GM12872 (cell line): ENCODE data around the gene TTC28.

Experiments
- TF ChIP-seq, protein P1 (sequence below): IDR thresholded peaks from 3 replicates; pipeline ENCODE4 v1.5.1; 2011; ENCODE audit warnings: low read depth, mild to moderate bottlenecking, low read length, moderate library complexity; ENCODE audit not compliant: insufficient read depth

Gene TTC28

DNA sequence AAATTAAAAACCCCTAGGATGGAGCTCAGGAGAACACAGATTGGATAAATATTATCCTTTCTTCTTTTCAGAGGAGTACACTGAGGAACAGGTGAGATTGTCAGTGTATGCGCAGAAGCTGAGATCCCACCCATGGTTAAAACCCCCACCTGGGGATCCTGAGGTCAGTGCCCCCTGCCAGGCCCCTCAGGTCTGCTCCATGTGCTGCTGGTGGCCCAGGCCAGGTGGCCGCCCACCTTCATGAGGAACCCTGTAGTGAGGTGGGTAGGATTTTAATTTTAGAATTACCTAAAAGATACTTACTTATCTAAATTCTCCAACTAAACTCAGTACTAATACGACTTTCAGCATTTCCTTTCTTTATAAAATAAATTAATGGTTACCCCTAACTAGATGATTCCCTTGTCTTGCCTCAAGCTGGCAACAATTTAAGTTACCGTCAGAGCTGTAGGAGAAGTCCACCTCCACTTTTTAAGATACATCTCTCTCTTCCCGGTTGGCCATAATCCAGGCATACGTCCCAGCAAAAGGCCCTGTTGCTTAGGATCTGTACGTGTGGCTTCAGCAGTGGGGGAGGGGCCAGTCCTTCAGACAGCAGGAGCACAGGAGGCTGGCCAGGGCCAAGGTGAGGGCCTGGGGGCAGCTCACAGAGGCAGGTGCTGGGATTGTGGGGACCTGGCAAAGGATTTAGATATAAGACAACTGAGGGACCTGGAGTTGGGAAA is 699.1 kb downstream of the TTC28 start:
- TF ChIP-seq, protein P1, sequence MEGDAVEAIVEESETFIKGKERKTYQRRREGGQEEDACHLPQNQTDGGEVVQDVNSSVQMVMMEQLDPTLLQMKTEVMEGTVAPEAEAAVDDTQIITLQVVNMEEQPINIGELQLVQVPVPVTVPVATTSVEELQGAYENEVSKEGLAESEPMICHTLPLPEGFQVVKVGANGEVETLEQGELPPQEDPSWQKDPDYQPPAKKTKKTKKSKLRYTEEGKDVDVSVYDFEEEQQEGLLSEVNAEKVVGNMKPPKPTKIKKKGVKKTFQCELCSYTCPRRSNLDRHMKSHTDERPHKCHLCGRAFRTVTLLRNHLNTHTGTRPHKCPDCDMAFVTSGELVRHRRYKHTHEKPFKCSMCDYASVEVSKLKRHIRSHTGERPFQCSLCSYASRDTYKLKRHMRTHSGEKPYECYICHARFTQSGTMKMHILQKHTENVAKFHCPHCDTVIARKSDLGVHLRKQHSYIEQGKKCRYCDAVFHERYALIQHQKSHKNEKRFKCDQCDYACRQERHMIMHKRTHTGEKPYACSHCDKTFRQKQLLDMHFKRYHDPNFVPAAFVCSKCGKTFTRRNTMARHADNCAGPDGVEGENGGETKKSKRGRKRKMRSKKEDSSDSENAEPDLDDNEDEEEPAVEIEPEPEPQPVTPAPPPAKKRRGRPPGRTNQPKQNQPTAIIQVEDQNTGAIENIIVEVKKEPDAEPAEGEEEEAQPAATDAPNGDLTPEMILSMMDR = no peak

DNA sequence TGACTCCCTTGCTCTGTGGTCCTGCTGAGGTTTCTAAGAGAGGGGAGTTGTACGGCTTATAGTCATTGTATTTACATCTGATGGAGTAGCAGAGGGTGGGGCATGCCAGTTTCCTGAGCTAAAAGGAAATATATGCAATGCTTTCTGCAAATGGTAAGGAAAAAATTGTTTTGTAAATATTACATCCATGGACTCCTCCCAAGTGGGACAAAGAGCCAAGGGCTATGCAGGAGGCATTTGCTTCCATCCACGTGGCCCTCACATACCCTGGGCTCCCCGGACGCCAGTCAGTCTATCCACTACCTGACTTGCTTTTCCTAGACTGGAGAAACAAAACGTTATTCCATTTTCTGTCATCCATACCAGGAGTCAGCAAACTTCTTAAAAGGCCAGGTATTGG is 700.8 kb downstream of the TTC28 start:
- TF ChIP-seq, protein P1 = no peak

DNA sequence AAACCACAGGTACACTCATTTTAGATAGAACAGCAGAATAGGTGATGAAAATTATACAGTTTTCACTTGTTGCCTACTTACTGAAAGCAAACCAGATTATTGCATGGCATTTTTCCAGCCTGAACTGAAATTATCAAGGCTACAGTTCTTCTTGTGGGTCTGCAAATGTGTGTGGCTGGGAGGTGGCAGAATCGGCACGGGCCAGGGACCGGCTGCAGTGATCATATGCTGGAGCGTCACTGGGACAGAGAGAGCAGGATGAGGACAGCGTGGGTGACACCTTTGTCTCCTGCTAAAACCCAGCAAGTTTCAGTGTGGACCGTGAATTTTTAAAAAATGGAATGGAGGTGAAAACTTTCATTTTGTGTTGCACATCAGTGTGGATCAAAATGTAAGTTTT is 701.3 kb downstream of the TTC28 start:
- TF ChIP-seq, protein P1 = no peak

DNA sequence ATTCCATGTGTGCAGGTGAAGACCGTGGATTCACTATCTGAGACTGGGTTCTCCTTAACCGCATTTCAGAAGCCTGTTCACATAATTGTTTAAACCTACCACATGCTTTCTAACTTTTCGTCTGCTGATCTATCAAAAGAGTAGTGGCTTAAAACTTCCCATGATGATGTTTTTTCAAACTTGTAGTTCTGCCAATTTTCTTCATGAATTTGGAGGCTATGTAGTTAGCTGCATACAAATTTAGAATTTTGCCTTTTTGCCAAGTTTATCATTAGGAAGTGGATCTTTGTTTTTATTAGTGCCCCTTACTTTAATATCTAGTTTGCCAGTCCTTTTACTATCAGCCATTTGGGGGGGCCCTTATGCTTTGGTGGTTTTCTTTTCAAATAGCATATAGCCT is 703.1 kb downstream of the TTC28 start:
- TF ChIP-seq, protein P1 = no peak

DNA sequence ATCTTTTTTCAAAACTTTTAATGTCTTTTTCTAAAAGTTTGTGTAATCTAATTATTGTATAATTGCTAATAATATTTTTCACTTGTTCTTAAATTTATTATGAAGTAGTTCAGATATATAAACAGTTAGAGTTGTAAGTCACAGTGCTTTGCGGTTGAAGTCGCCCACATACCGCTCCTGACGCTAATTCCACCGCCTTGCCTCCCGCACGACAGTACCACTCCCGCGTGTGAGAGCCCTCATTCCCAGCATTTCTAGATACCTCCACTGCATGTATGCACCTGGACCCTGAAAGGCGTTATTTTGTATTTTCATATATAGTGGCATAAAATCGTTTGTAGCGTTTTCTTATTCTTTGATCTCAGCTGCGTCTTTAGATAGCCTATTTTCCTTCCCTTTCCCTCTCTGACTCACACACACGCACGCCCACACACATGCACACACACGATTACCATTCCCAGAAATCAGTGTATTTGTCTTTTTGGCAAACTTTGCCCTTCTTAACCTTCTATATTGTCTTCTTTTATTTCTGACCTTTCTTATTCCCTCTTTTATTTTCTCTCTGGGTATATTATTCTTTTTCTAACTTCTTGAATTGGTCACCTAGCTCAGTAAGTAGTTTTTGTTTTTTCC is 704.1 kb downstream of the TTC28 start:
- TF ChIP-seq, protein P1 = no peak

DNA sequence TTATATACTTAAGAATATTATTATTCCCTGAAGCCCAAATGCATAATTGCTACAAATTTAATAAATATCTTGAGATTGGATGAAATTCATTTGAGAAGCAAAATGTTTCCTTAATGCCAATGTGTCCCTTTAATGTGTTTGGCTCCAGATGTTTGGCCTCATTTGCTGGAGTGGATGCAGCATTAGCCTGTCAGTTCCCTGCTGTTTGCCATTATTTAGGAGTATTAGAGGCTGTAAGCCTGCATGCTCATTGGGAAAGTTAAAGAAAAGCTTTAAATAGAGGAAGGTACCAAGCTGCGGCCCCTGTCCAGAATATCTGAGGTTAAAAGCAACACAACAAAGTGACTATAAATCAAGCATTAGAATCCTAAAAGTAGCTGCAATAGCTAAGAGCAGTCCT is 705.8 kb downstream of the TTC28 start:
- TF ChIP-seq, protein P1 = no peak

DNA sequence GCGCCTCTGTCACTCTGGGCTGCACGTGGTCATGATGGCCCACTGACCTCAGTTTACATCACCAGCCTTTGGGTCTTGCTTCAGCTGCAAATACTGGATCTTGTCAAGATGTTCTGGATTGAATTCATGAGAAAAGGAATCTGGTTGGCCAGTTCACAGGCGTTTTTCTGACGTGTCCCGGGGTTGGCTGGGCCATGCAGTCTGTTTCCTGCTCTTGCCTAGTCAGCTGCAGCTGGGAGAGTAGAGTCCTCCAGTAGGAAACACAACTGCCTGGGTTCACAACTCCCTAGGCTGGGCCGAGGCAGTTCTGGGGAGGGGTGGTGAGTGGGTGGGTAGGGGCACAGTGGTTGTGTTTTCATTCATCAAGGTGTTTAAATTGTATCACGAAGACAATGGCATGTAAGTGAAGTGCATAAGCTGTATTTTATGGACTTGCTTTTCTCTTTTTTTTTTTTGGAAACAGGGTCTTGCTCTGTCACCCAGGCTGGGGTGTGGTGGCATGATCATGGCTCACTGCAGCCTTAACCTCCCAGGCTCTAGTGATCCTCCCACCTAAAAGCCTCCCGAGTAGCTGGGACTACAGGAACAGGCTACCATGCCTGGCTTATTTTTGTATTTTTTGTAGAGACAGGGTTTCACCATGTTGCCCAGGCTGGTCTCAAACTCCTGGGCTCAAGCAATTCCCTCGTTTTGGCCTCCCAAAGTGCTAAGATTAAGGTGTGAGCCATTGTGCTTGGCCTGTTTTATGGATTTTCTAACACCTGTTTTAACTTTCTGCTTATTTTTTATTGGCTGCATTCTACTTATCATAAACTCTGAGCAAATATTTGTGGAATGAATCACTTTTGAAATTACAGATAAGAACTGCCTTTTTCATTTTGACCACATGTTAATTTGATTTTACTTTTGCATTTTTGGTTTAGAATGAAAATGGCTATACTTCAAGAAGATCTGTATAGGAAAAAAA is 706.6 kb downstream of the TTC28 start:
- TF ChIP-seq, protein P1 = no peak
